ENCODE data around the gene MAZ. TPM values are rescaled to one million over a fixed set of nuclear protein-coding genes. Genes with fewer than 3 reads are reported as not detected.
A peak's percentile ranks its signal among the peaks of the same experiment; 100 is the strongest.

The MAZ gene
- total and polyA plus RNA-seq, 2 of the 13 experiments (the other 11 are each of a cell fraction or from before 2014, with no cell fraction given): 203 to 277 TPM

- 0 out of 2 replicates have a peak, but pooled peaks have one; percentile 15 for TF ChIP-seq CAMTA2 (CRISPR knock-in tag; IDR thresholded peaks at IDR 0.05; ENCODE audit: borderline replicate concordance)
- TF ChIP-seq, protein P1, sequence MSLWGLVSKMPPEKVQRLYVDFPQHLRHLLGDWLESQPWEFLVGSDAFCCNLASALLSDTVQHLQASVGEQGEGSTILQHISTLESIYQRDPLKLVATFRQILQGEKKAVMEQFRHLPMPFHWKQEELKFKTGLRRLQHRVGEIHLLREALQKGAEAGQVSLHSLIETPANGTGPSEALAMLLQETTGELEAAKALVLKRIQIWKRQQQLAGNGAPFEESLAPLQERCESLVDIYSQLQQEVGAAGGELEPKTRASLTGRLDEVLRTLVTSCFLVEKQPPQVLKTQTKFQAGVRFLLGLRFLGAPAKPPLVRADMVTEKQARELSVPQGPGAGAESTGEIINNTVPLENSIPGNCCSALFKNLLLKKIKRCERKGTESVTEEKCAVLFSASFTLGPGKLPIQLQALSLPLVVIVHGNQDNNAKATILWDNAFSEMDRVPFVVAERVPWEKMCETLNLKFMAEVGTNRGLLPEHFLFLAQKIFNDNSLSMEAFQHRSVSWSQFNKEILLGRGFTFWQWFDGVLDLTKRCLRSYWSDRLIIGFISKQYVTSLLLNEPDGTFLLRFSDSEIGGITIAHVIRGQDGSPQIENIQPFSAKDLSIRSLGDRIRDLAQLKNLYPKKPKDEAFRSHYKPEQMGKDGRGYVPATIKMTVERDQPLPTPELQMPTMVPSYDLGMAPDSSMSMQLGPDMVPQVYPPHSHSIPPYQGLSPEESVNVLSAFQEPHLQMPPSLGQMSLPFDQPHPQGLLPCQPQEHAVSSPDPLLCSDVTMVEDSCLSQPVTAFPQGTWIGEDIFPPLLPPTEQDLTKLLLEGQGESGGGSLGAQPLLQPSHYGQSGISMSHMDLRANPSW (CRISPR knock-in tag; IDR thresholded peaks at IDR 0.05; ENCODE audit: borderline replicate concordance): 0 out of 2 replicates have a peak, but pooled peaks have one; percentile 1
- TF ChIP-seq ZBTB7A (CRISPR knock-in tag; IDR thresholded peaks at IDR 0.05): 0 out of 2 replicates have a peak, but pooled peaks have one; percentile 38
- TF ChIP-seq ZNF337 (CRISPR knock-in tag; IDR thresholded peaks at IDR 0.05; ENCODE audit: borderline replicate concordance, low read depth): no peak
- TF ChIP-seq NR0B2 (CRISPR knock-in tag; IDR thresholded peaks at IDR 0.05): 0 out of 2 replicates have a peak, but pooled peaks have one; percentile 3
- 0 out of 2 replicates have a peak, but pooled peaks have one; percentile 4 for TF ChIP-seq ZNF839 (CRISPR knock-in tag; IDR thresholded peaks at IDR 0.05; ENCODE audit: borderline replicate concordance)
- TF ChIP-seq ZNF841 (CRISPR knock-in tag; IDR thresholded peaks at IDR 0.05; ENCODE audit: borderline replicate concordance): no peak
- no peak for TF ChIP-seq ZNF543 (CRISPR knock-in tag; IDR thresholded peaks at IDR 0.05)
- TF ChIP-seq KMT2B (CRISPR knock-in tag; IDR thresholded peaks at IDR 0.05): no peak
- no peak for TF ChIP-seq ZNF12 (CRISPR knock-in tag; IDR thresholded peaks at IDR 0.05)
- 0 out of 2 replicates have a peak, but pooled peaks have one; percentile 45 for TF ChIP-seq ZNF703 (CRISPR knock-in tag; IDR thresholded peaks at IDR 0.05; ENCODE audit: borderline replicate concordance)
- no peak for TF ChIP-seq DR1 (CRISPR knock-in tag; IDR thresholded peaks at IDR 0.05)
- 0 out of 2 replicates have a peak, but pooled peaks have one; percentile 6 for TF ChIP-seq TSC22D2 (CRISPR knock-in tag; IDR thresholded peaks at IDR 0.05; ENCODE audit: borderline replicate concordance)
- 0 out of 2 replicates have a peak, but pooled peaks have one; percentile 5 for TF ChIP-seq SMAD1 (CRISPR knock-in tag; IDR thresholded peaks at IDR 0.05; ENCODE audit: borderline replicate concordance, low read depth)
- TF ChIP-seq ZNF235 (CRISPR knock-in tag; IDR thresholded peaks at IDR 0.05; ENCODE audit: borderline replicate concordance): peak; percentile 84; the same call in 1 of the 2 replicates
- no peak for TF ChIP-seq ZSCAN29 (CRISPR knock-in tag; conservative IDR thresholded peaks at IDR 0.05)
- TF ChIP-seq, protein P2, sequence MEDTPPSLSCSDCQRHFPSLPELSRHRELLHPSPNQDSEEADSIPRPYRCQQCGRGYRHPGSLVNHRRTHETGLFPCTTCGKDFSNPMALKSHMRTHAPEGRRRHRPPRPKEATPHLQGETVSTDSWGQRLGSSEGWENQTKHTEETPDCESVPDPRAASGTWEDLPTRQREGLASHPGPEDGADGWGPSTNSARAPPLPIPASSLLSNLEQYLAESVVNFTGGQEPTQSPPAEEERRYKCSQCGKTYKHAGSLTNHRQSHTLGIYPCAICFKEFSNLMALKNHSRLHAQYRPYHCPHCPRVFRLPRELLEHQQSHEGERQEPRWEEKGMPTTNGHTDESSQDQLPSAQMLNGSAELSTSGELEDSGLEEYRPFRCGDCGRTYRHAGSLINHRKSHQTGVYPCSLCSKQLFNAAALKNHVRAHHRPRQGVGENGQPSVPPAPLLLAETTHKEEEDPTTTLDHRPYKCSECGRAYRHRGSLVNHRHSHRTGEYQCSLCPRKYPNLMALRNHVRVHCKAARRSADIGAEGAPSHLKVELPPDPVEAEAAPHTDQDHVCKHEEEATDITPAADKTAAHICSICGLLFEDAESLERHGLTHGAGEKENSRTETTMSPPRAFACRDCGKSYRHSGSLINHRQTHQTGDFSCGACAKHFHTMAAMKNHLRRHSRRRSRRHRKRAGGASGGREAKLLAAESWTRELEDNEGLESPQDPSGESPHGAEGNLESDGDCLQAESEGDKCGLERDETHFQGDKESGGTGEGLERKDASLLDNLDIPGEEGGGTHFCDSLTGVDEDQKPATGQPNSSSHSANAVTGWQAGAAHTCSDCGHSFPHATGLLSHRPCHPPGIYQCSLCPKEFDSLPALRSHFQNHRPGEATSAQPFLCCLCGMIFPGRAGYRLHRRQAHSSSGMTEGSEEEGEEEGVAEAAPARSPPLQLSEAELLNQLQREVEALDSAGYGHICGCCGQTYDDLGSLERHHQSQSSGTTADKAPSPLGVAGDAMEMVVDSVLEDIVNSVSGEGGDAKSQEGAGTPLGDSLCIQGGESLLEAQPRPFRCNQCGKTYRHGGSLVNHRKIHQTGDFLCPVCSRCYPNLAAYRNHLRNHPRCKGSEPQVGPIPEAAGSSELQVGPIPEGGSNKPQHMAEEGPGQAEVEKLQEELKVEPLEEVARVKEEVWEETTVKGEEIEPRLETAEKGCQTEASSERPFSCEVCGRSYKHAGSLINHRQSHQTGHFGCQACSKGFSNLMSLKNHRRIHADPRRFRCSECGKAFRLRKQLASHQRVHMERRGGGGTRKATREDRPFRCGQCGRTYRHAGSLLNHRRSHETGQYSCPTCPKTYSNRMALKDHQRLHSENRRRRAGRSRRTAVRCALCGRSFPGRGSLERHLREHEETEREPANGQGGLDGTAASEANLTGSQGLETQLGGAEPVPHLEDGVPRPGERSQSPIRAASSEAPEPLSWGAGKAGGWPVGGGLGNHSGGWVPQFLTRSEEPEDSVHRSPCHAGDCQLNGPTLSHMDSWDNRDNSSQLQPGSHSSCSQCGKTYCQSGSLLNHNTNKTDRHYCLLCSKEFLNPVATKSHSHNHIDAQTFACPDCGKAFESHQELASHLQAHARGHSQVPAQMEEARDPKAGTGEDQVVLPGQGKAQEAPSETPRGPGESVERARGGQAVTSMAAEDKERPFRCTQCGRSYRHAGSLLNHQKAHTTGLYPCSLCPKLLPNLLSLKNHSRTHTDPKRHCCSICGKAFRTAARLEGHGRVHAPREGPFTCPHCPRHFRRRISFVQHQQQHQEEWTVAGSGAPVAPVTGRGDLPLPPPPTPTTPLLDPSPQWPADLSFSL (CRISPR knock-in tag; IDR thresholded peaks at IDR 0.05): 0 out of 2 replicates have a peak, but pooled peaks have one; percentile 39
- TF ChIP-seq ZNF567 (CRISPR knock-in tag; IDR thresholded peaks at IDR 0.05; ENCODE audit: borderline replicate concordance): peak; percentile 8; the same call in 1 of the 2 replicates
These were observed 15.1 kb upstream of the MAZ start (continued) for GRCh38 chr16:29790949-29791844.

Data from HepG2 (cell line).